ENCODE results near the gene SHROOM3. TPM values are rescaled to one million over a fixed set of nuclear protein-coding genes. Genes with fewer than 3 reads are reported as not detected.
"Not testable (repeated sequence)": the region's sequence is repeated elsewhere in the genome, so short reads cannot be mapped to it uniquely, and the experiment has no call there.

SHROOM3 gene
- total and polyA plus RNA-seq, 8 donors: 13.5 to 96.9 (median 16.9) TPM

- Histone ChIP-seq H3K9me3 (no peaks in the 10 kb centered on the region), H3K4me3 (no peak overlapping the region), H3K36me3 (no peaks in the 10 kb centered on the region), H3K4me1 (peaks cover 0 to 3% of the 10 kb centered on the region in 2 donors), H3K27me3 (no peaks in the 10 kb centered on the region), H3K27ac (no peak overlapping the region)
- intact Hi-C loops (cut with DNase I): no loop called here
- no peak for DNase-seq
- no peak for TF ChIP-seq CTCF (IDR thresholded peaks at IDR 0.05)
- no peak for ATAC-seq
Observed at GRCh38 chr4:76716658-76717057, 281.6 kb downstream of the SHROOM3 start.

- Histone ChIP-seq H3K9me3 (no peaks in the 10 kb centered on the region), H3K27me3 (no peaks in the 10 kb centered on the region), H3K4me3 (no peak overlapping the region), H3K4me1 (peaks cover 0 to 3% of the 10 kb centered on the region in 2 donors), H3K36me3 (no peaks in the 10 kb centered on the region), H3K27ac (no peak overlapping the region)
- intact Hi-C loops (cut with DNase I): no loop called here
- DNase-seq (no peak), ATAC-seq (no peak)
- TF ChIP-seq CTCF (IDR thresholded peaks at IDR 0.05): no peak
Observed at GRCh38 chr4:76717431-76717830, 282.4 kb downstream of the SHROOM3 start.

- Histone ChIP-seq H3K9me3 (no peaks in the 10 kb centered on the region), H3K27ac (no peak overlapping the region), H3K4me3 (no peak overlapping the region), H3K4me1 (peaks cover 0 to 3% of the 10 kb centered on the region in 2 donors), H3K36me3 (no peaks in the 10 kb centered on the region), H3K27me3 (no peaks in the 10 kb centered on the region)
- no peak for DNase-seq
- intact Hi-C loops (cut with DNase I): no loop called here
- no peak for TF ChIP-seq CTCF (IDR thresholded peaks at IDR 0.05)
- ATAC-seq: no peak
Observed at GRCh38 chr4:76718021-76718420, 283.0 kb downstream of the SHROOM3 start.

- intact Hi-C loops (cut with DNase I): no loop called here
- H3K4me3 ChIP-seq: no peak overlapping the region
- no peak overlapping the region for H3K27ac ChIP-seq
- peaks cover 0 to 3% of the 10 kb centered on the region in 2 donors for H3K4me1 ChIP-seq
- H3K27me3 ChIP-seq: no peaks in the 10 kb centered on the region
- no peaks in the 10 kb centered on the region for H3K9me3 ChIP-seq
- TF ChIP-seq CTCF (IDR thresholded peaks at IDR 0.05): no peak
- no peak for DNase-seq
- ATAC-seq: no peak
- H3K36me3 ChIP-seq: no peaks in the 10 kb centered on the region
Observed at GRCh38 chr4:76718831-76719230, 283.8 kb downstream of the SHROOM3 start.

- H3K4me1 ChIP-seq: peaks cover 0 to 3% of the 10 kb centered on the region in 2 donors
- H3K27ac ChIP-seq: no peak overlapping the region
- ATAC-seq (peak; percentile 19), DNase-seq (peak in 2 of 4 donors; percentile 87 to 88)
- TF ChIP-seq CTCF (IDR thresholded peaks at IDR 0.05): no peak
- intact Hi-C loops (cut with DNase I): no loop called here
- H3K4me3 ChIP-seq: no peak overlapping the region
- H3K27me3 ChIP-seq: no peaks in the 10 kb centered on the region
- H3K36me3 ChIP-seq: no peaks in the 10 kb centered on the region
- no peaks in the 10 kb centered on the region for H3K9me3 ChIP-seq
Observed at GRCh38 chr4:76720121-76720520, 285.1 kb downstream of the SHROOM3 start.

GRCh38 chr4:76722146-76722545, 287.1 kb downstream of the SHROOM3 start:
- H3K36me3 ChIP-seq; ATAC-seq; H3K4me3 ChIP-seq; H3K27me3 ChIP-seq; intact Hi-C loops (cut with DNase I); H3K4me1 ChIP-seq; H3K9me3 ChIP-seq; DNase-seq; H3K27ac ChIP-seq: not testable (repeated sequence)

Data from left lung (tissue), 10 donors.